Smooth muscle cell (in vitro differentiated cells): ENCODE results near the gene PTPN21. TPM values are rescaled to one million over a fixed set of nuclear protein-coding genes. Genes with fewer than 3 reads are reported as not detected.
A peak's percentile ranks its signal among the peaks of the same experiment; 100 is the strongest.

Experiments
- DNase-seq: peaks from one replicate; lab custom pipeline; 2025; ENCODE audit not compliant: unreplicated experiment; lab: John Stamatoyannopoulos, UW
- H2AFZ ChIP-seq: fragments of 200-600 bp; sonication (generic); 2 replicates; pipeline ENCODE4 v1.6.0; 2016; ENCODE audit warnings: antibody characterized with exemption, low read depth, mild to moderate bottlenecking
- H3F3A ChIP-seq: fragments of 200-600 bp; sonication (generic); 2 replicates; pipeline ENCODE4 v1.6.0; 2017; ENCODE audit warnings: antibody characterized with exemption, low read depth
- H3K27ac ChIP-seq: fragments of 200-600 bp; sonication (generic); 2 replicates; pipeline ENCODE4 v1.5.1; 2016; ENCODE audit warnings: low read depth, mild to moderate bottlenecking
- H3K27me3 ChIP-seq: fragments of 200-600 bp; sonication (generic); 2 replicates; pipeline ENCODE4 v1.6.1; 2016; ENCODE audit warnings: low read depth, mild to moderate bottlenecking
- H3K36me3 ChIP-seq: fragments of 200-600 bp; sonication (generic); 2 replicates; pipeline ENCODE4 v1.5.1; 2016; ENCODE audit warnings: low read depth
- H3K4me1 ChIP-seq: fragments of 200-600 bp; sonication (generic); 2 replicates; pipeline ENCODE4 v1.5.1; 2016; ENCODE audit warnings: low read depth
- H3K4me2 ChIP-seq: fragments of 200-600 bp; sonication (generic); 2 replicates; pipeline ENCODE4 v1.6.0; 2016; ENCODE audit warnings: mild to moderate bottlenecking
- H3K4me3 ChIP-seq: fragments of 200-600 bp; sonication (generic); 2 replicates; pipeline ENCODE4 v1.5.1; 2016; ENCODE audit warnings: mild to moderate bottlenecking
- H3K79me2 ChIP-seq: fragments of 200-600 bp; sonication (generic); 2 replicates; pipeline ENCODE4 v1.6.0; 2016; ENCODE audit warnings: low read depth, mild to moderate bottlenecking
- H3K9ac ChIP-seq: fragments of 200-600 bp; sonication (generic); 2 replicates; pipeline ENCODE4 v1.6.0; 2016; ENCODE audit warnings: low read depth
- H3K9me3 ChIP-seq: fragments of 200-600 bp; sonication (generic); replicated peaks from 2 replicates; pipeline ENCODE4 v1.5.1; 2016; ENCODE audit warnings: low read depth
- H4K20me1 ChIP-seq: fragments of 200-600 bp; sonication (generic); 2 replicates; pipeline ENCODE4 v1.6.0; 2016; ENCODE audit warnings: low read depth
- CTCF ChIP-seq: fragments of 200-600 bp; sonication (generic); IDR thresholded peaks from 2 replicates; pipeline ENCODE4 v1.5.1; 2017; ENCODE audit warnings: borderline replicate concordance, mild to moderate bottlenecking, antibody characterized with exemption; ENCODE audit not compliant: insufficient read depth, poor library complexity, severe bottlenecking
- WGBS: methylation state at CpG from one replicate; pipeline ENCODE4 v1.1.7; 2016; ENCODE audit warnings: low lambda C conversion rate; 5-methylcytosine and 5-hydroxymethylcytosine counted together
- polyA plus RNA-seq: library from polyadenylated mRNA; unstranded; fragments of >200 nt; fragmentation: Nextera tagmentation; extraction: Ambion mirVana; gene quantifications from 2 replicates; pipeline ENCODE4 v1.2.1, GENCODE V29; 2016
- total RNA-seq: library from RNA; depleted of rRNA; stranded (reverse); fragments of >200 nt; gene quantifications from 2 replicates; pipeline ENCODE4 v1.2.3, GENCODE V29; 2014

Gene PTPN21
- total and polyA plus RNA-seq, 2 experiments from 2014 or later, result 8.1 to 12.2 TPM

GRCh38 chr14:88477513-88478250, 77.1 kb downstream of the PTPN21 start:
- no peak overlapping the region for H3K9ac ChIP-seq
- TF ChIP-seq CTCF, result no peak
- H3K27ac ChIP-seq, result no peak overlapping the region
- H3K4me3 ChIP-seq, result no peak overlapping the region
- H3F3A ChIP-seq, result no peaks in the 10 kb centered on the region
- H3K27me3 ChIP-seq, result no peaks in the 10 kb centered on the region
- H4K20me1 ChIP-seq, result peaks cover 12% of the 10 kb centered on the region
- no peak for DNase-seq
- no peak overlapping the region for H2AFZ ChIP-seq
- no peaks in the 10 kb centered on the region for H3K36me3 ChIP-seq
- no peaks in the 10 kb centered on the region for H3K4me1 ChIP-seq
- H3K9me3 ChIP-seq, result no peaks in the 10 kb centered on the region
- WGBS, result 92% methylated on average over 6 of the region's 6 CpGs
- no peak overlapping the region for H3K4me2 ChIP-seq
- H3K79me2 ChIP-seq, result no peaks in the 10 kb centered on the region

- no peak overlapping the region for H3K4me3 ChIP-seq
- no peaks in the 10 kb centered on the region for H3K27me3 ChIP-seq
- no peak overlapping the region for H2AFZ ChIP-seq
- H3K9ac ChIP-seq, result no peak overlapping the region
- H3F3A ChIP-seq, result no peaks in the 10 kb centered on the region
- H3K79me2 ChIP-seq, result no peaks in the 10 kb centered on the region
- WGBS, result 48% methylated on average over 2 of the region's 2 CpGs
- no peaks in the 10 kb centered on the region for H3K36me3 ChIP-seq
- no peaks in the 10 kb centered on the region for H3K4me1 ChIP-seq
- peaks cover 12% of the 10 kb centered on the region for H4K20me1 ChIP-seq
- no peak for DNase-seq
- TF ChIP-seq CTCF, result no peak
- H3K9me3 ChIP-seq, result no peaks in the 10 kb centered on the region
- H3K27ac ChIP-seq, result no peak overlapping the region
- H3K4me2 ChIP-seq, result no peak overlapping the region
Observed at GRCh38 chr14:88476825-88477224, 78.0 kb downstream of the PTPN21 start.

GRCh38 chr14:88476214-88476774, 78.5 kb downstream of the PTPN21 start:
- Histone ChIP-seq H3K4me3 (no peak overlapping the region), H3K9me3 (no peaks in the 10 kb centered on the region), H3F3A (no peaks in the 10 kb centered on the region), H3K4me2 (no peak overlapping the region), H2AFZ (no peak overlapping the region), H3K9ac (no peak overlapping the region), H3K27ac (peak overlapping the region; percentile 23), H3K4me1 (no peaks in the 10 kb centered on the region), H3K79me2 (no peaks in the 10 kb centered on the region), H4K20me1 (peaks cover 12% of the 10 kb centered on the region), H3K27me3 (no peaks in the 10 kb centered on the region), H3K36me3 (no peaks in the 10 kb centered on the region)
- 73% methylated on average over 7 of the region's 7 CpGs for WGBS
- DNase-seq, result no peak
- no peak for TF ChIP-seq CTCF

GRCh38 chr14:88473791-88474190, 81.0 kb downstream of the PTPN21 start:
- Histone ChIP-seq H3K27me3 (no peaks in the 10 kb centered on the region), H3K4me3 (peak overlapping the region; percentile 3), H3K9ac (no peak overlapping the region), H3K79me2 (no peaks in the 10 kb centered on the region), H3K27ac (peak overlapping the region; percentile 40), H3K4me1 (no peaks in the 10 kb centered on the region), H3K4me2 (no peak overlapping the region), H3F3A (no peaks in the 10 kb centered on the region), H3K9me3 (no peaks in the 10 kb centered on the region), H3K36me3 (no peaks in the 10 kb centered on the region), H2AFZ (no peak overlapping the region), H4K20me1 (peaks cover 12% of the 10 kb centered on the region)
- DNase-seq, result no peak
- 47% methylated on average over 1 of the region's 1 CpG for WGBS
- TF ChIP-seq CTCF, result no peak
